Mesendoderm (in vitro differentiated cells): ENCODE data around the gene MRNIP.

Experiments used
- DNase-seq: peaks from one replicate; pipeline ENCODE4 v3.0.0; 2013
- H2AK5ac ChIP-seq: 2 replicates; pipeline ENCODE4 v1.6.1; 2013; ENCODE audit warnings: low read length, inconsistent platforms
- H2BK120ac ChIP-seq: 2 replicates; pipeline ENCODE4 v1.6.1; 2013; ENCODE audit warnings: low read depth, mild to moderate bottlenecking, low read length, moderate library complexity, mixed read lengths
- H2BK15ac ChIP-seq: replicated peaks from 2 replicates; pipeline ENCODE4 v1.6.1; 2013; ENCODE audit warnings: low read depth, mild to moderate bottlenecking, moderate library complexity
- H2BK5ac ChIP-seq: 2 replicates; pipeline ENCODE4 v1.6.1; 2013; ENCODE audit warnings: low read length, inconsistent platforms
- H3K18ac ChIP-seq: 2 replicates; pipeline ENCODE4 v1.6.1; 2013; ENCODE audit warnings: mild to moderate bottlenecking, low read length, mixed read lengths
- H3K23ac ChIP-seq: one replicate; pipeline ENCODE4 v1.6.1; 2013; ENCODE audit warnings: low read length
- H3K27ac ChIP-seq: 2 replicates; pipeline ENCODE4 v1.5.1; 2013; ENCODE audit warnings: low read depth, mild to moderate bottlenecking, inconsistent platforms, low read length, moderate library complexity
- H3K27me3 ChIP-seq: 2 replicates; pipeline ENCODE4 v1.6.1; 2013; ENCODE audit warnings: low read length, control low read depth, mild to moderate bottlenecking, inconsistent platforms; ENCODE audit not compliant: insufficient read depth, poor library complexity
- H3K36me3 ChIP-seq: 2 replicates; pipeline ENCODE4 v1.6.1; 2013; ENCODE audit warnings: low read length, inconsistent platforms; ENCODE audit not compliant: control insufficient read depth, insufficient read depth
- H3K4ac ChIP-seq: one replicate; pipeline ENCODE4 v1.6.1; 2013; ENCODE audit warnings: low read depth, mild to moderate bottlenecking, low read length, moderate library complexity
- H3K4me1 ChIP-seq: 2 replicates; pipeline ENCODE4 v1.6.1; 2013; ENCODE audit warnings: low read depth, low read length, inconsistent platforms; ENCODE audit not compliant: control insufficient read depth
- H3K4me2 ChIP-seq: 2 replicates; pipeline ENCODE4 v1.6.1; 2013; ENCODE audit warnings: low read length
- H3K4me3 ChIP-seq: 2 replicates; pipeline ENCODE4 v1.5.1; 2013; ENCODE audit warnings: mild to moderate bottlenecking, low read length
- H3K56ac ChIP-seq: one replicate; pipeline ENCODE4 v1.6.1; 2013; ENCODE audit warnings: low read length
- H3K79me1 ChIP-seq: 2 replicates; pipeline ENCODE4 v1.6.1; 2013; ENCODE audit warnings: low read length, inconsistent platforms
- H3K79me2 ChIP-seq: 2 replicates; pipeline ENCODE4 v1.6.1; 2013; ENCODE audit warnings: mild to moderate bottlenecking, low read length; ENCODE audit not compliant: control insufficient read depth, insufficient read depth
- H3K9ac ChIP-seq: 2 replicates; pipeline ENCODE4 v1.6.1; 2013; ENCODE audit warnings: low read length, inconsistent platforms
- H4K5ac ChIP-seq: one replicate; pipeline ENCODE4 v1.6.1; 2013; ENCODE audit warnings: low read length
- H4K8ac ChIP-seq: one replicate; pipeline ENCODE4 v1.6.1; 2013; ENCODE audit warnings: low read depth, mild to moderate bottlenecking, control low read depth, low read length, moderate library complexity
- WGBS: extraction: QIAGEN DNeasy Blood & Tissue Kit; methylation state at CpG from one replicate; pipeline ENCODE4 v1.1.7; 2013; ENCODE audit warnings: low lambda C conversion rate, missing lambda C conversion rate; ENCODE audit not compliant: insufficient coverage; ENCODE audit errors: extremely low coverage; 5-methylcytosine and 5-hydroxymethylcytosine counted together

The MRNIP gene

DNA sequence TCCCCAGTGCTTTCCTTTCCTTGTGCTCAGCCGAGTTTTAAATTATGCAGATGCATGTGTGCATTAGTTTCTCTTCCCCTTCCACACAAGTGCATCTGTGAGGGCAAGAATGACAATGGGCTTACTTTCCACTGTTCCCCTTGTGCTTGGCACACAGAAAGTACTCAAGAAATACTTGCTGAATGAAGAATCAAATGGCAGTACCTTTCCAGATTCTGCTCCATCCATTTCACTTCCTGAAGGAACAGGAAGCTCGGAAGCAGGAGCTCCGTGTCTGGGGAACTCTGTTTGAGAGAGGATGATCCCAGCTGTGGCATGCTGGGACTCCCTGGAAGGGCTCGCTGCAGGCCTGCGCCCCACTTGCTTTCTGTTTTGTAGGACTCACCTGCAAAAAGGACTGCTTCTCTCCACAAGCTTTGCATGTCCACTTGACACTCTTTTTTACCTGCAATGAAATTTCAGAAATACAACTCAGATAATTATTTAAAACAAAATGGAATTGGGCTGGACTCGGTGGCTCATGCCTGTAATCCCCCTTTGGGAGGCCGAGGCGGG, 5.5 kb downstream of the MRNIP start:
- Histone ChIP-seq H2AK5ac (no peak overlapping the region), H3K4me2 (no peak overlapping the region), H3K79me1 (no peaks in the 10 kb centered on the region), H2BK120ac (no peak overlapping the region), H3K36me3 (peaks cover 3% of the 10 kb centered on the region), H4K5ac (no peak overlapping the region), H3K79me2 (no peaks in the 10 kb centered on the region), H3K27me3 (no peaks in the 10 kb centered on the region), H4K8ac (no peak overlapping the region), H3K4me3 (no peak overlapping the region), H3K4ac (no peak overlapping the region), H3K18ac (no peak overlapping the region), H3K4me1 (no peaks in the 10 kb centered on the region), H3K23ac (no peak overlapping the region), H3K27ac (no peak overlapping the region), H3K56ac (no peak overlapping the region), H2BK5ac (no peak overlapping the region), H3K9ac (no peak overlapping the region), H2BK15ac (no peak overlapping the region)
- WGBS, result no CpG with 5 or more reads among the region's 8 CpGs
- no peak for DNase-seq

DNA sequence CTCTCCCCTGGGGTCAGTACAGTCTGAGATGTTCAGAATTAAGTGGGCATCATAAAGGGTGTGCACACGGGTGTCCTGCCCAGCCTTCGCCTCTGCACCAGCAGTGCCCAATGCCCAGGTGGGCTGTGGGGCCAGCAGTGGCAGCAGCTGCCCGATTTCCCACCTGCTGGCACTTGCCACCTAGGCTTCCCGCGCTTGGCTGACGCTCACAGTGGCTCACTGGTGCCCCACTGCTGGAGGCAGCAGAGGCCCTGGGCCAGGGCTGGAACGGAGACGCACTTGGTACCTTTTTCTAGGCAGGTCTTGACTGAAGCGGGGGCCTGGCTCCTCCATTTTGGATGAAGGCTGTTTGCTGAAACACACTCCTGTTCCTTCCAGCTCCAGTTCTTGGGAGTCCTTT, 17.0 kb downstream of the MRNIP start:
- Histone ChIP-seq H4K5ac (no peak overlapping the region), H2BK120ac (no peak overlapping the region), H3K9ac (no peak overlapping the region), H3K36me3 (peaks cover 7% of the 10 kb centered on the region), H3K4me1 (no peaks in the 10 kb centered on the region), H3K23ac (no peak overlapping the region), H2BK5ac (no peak overlapping the region), H3K27ac (no peak overlapping the region), H3K79me1 (no peaks in the 10 kb centered on the region), H3K4ac (no peak overlapping the region), H3K27me3 (no peaks in the 10 kb centered on the region), H2BK15ac (no peak overlapping the region), H3K4me3 (no peak overlapping the region), H3K18ac (no peak overlapping the region), H3K4me2 (no peak overlapping the region), H4K8ac (no peak overlapping the region), H3K79me2 (no peaks in the 10 kb centered on the region), H3K56ac (no peak overlapping the region), H2AK5ac (no peak overlapping the region)
- whole genome bisulfite sequencing, result no CpG with 5 or more reads among the region's 9 CpGs
- no peak for DNase-seq

DNA sequence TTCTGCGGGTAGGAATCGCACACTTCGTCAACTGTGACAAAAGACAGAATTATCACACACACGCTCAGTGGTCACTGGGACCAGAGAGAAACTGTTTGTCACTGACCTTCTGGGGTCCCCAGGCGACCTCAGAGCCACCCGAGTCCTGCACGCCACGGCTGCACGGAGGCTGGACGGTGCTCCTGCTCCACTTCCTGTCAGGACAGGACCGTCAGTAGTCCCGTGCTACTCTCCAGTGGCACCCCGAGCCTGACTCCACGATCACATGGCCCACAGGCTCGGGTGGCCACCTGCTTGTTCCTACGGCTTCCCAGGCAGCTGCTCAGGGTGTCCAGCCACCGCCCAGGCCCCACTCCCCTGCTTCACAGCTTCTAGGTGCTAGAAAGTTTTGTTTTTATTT, 17.9 kb downstream of the MRNIP start:
- Histone ChIP-seq H3K18ac (no peak overlapping the region), H4K5ac (no peak overlapping the region), H3K27ac (no peak overlapping the region), H3K9ac (no peak overlapping the region), H3K4ac (no peak overlapping the region), H3K4me1 (no peaks in the 10 kb centered on the region), H2BK15ac (no peak overlapping the region), H3K56ac (no peak overlapping the region), H2AK5ac (no peak overlapping the region), H4K8ac (no peak overlapping the region), H3K79me2 (no peaks in the 10 kb centered on the region), H3K36me3 (peaks cover 15% of the 10 kb centered on the region), H2BK120ac (no peak overlapping the region), H3K79me1 (no peaks in the 10 kb centered on the region), H3K23ac (no peak overlapping the region), H2BK5ac (no peak overlapping the region), H3K27me3 (no peaks in the 10 kb centered on the region), H3K4me2 (no peak overlapping the region), H3K4me3 (no peak overlapping the region)
- no peak for DNase-seq
- WGBS, result no CpG with 5 or more reads among the region's 17 CpGs

- Histone ChIP-seq H3K23ac (no peak overlapping the region), H3K4me3 (no peak overlapping the region), H3K27ac (no peak overlapping the region), H3K36me3 (peaks cover 15% of the 10 kb centered on the region), H3K4me2 (no peak overlapping the region), H3K79me1 (no peaks in the 10 kb centered on the region), H2BK5ac (no peak overlapping the region), H3K4ac (no peak overlapping the region), H2BK120ac (no peak overlapping the region), H3K18ac (no peak overlapping the region), H4K5ac (no peak overlapping the region), H2AK5ac (no peak overlapping the region), H3K4me1 (no peaks in the 10 kb centered on the region), H3K56ac (no peak overlapping the region), H3K27me3 (no peaks in the 10 kb centered on the region), H4K8ac (no peak overlapping the region), H2BK15ac (no peak overlapping the region), H3K79me2 (no peaks in the 10 kb centered on the region), H3K9ac (no peak overlapping the region)
- DNase-seq, result no peak
- WGBS, result no CpG with 5 or more reads among the region's 11 CpGs
Observed at GRCh38 chr5:179840321-179840720, 18.3 kb downstream of the MRNIP start.

GRCh38 chr5:179839328-179840256, 19.0 kb downstream of the MRNIP start:
- Histone ChIP-seq H3K79me1 (no peaks in the 10 kb centered on the region), H3K27me3 (no peaks in the 10 kb centered on the region), H2BK15ac (no peak overlapping the region), H3K18ac (no peak overlapping the region), H3K56ac (no peak overlapping the region), H3K4me2 (no peak overlapping the region), H4K8ac (no peak overlapping the region), H4K5ac (no peak overlapping the region), H3K4ac (no peak overlapping the region), H3K4me1 (no peaks in the 10 kb centered on the region), H2AK5ac (no peak overlapping the region), H2BK120ac (no peak overlapping the region), H3K79me2 (no peaks in the 10 kb centered on the region), H3K9ac (no peak overlapping the region), H3K36me3 (peaks cover 15% of the 10 kb centered on the region), H3K23ac (no peak overlapping the region), H2BK5ac (no peak overlapping the region), H3K27ac (no peak overlapping the region), H3K4me3 (no peak overlapping the region)
- WGBS, result no CpG with 5 or more reads among the region's 16 CpGs
- no peak for DNase-seq
